ENCODE data around the gene ERF. TPM values are rescaled to one million over a fixed set of nuclear protein-coding genes. Genes with fewer than 3 reads are reported as not detected.
A peak's percentile ranks its signal among the peaks of the same experiment; 100 is the strongest.

The ERF gene
- total and polyA plus RNA-seq, 2 donors (not counting 1 experiment from before 2014, with no cell fraction given), result 48.6 to 51.5 TPM

DNA sequence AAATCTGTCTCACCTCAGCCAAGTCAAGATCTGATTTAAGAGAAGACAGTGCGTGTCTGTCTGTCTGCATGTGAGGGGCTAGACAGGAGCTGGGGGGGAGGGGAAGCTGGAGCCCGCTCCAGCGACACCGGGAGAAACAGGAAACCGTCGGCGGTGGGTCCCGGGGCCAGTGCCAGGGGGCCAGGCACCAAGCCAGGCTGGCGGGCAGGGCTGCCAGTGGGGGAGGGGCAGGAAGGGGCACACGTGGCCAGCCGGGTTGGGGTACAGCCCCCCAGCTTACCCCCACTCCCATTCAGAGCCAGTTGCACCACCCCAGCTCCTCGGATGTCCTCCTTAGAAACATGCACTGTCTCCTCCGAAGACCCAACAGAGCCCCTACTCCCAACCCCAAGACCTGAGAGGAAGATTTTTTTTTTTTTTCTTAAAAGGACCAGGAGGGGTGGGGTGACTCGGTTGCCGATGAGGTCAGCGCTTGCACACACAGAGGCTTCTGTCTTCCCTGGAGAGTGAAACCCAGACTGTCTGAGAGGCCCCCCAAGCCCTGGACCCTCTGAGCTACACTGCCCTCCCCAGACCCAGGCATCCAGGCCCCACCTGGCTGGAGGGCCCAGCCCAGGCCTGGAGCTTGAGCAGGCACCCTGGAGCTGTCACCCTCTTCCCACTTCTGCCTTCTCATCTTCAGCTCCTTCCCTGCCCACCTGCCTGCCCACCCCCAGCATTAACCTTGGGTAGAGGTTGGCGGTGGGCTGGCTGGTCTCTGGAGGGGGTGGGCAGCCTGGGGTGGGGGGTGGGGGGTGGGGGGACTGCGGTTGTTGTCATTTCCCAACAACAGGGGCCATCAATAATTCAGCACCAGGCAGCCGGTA is 4.0 kb downstream of the ERF start:
- Mint-ChIP-seq H3K4me1 (peaks cover 29% of the 10 kb centered on the region), H3K27me3 (no peaks in the 10 kb centered on the region), H3K9me3 (ENCODE audit: insufficient read depth) (no peaks in the 10 kb centered on the region), H3K4me3 (no peak overlapping the region), H3K27ac (peak overlapping the region; percentile 50)
- Histone ChIP-seq H3K9me3 (ENCODE audit: control extremely low read depth in 1 of 3, control insufficient read depth in 2 of 3, insufficient read depth in 1 of 3, low read length in 2 of 3) (peaks cover 0 to 4% (median 0%) of the 10 kb centered on the region in 3 donors), H3K36me3 (replicated peaks in 1 of 2; ENCODE audit: control extremely low read depth in 1 of 2, control insufficient read depth in 1 of 2, extremely low read depth in 1 of 2, insufficient read depth in 2 of 2, low read length in 1 of 2) (peaks cover 2 to 15% of the 10 kb centered on the region in 2 experiments), H3K27me3 (replicated peaks in 1 of 4; ENCODE audit: control extremely low read depth in 1 of 4, control insufficient read depth in 3 of 4, insufficient read depth in 4 of 4, low read length in 3 of 4) (no peaks in the 10 kb centered on the region), H2AFZ (ENCODE audit: insufficient read depth, low read depth, low read length, poor library complexity, severe bottlenecking) (no peak overlapping the region), H3K27ac (ENCODE audit: low read length in 2 of 2) (peak overlapping the region; percentile 5 to 41), H3K9ac (ENCODE audit: low read length) (no peak overlapping the region), H3K4me1 (ENCODE audit: control insufficient read depth in 2 of 2, insufficient read depth in 2 of 2, low read length in 2 of 2) (peaks cover 22 to 39% of the 10 kb centered on the region in 2 donors), H3K79me2 (ENCODE audit: control insufficient read depth, insufficient read depth, low read length) (peaks cover 30% of the 10 kb centered on the region), H3K4me3 (ENCODE audit: control extremely low read depth in 1 of 5, extremely low read depth in 1 of 5, insufficient read depth in 1 of 5, low read depth in 2 of 5, low read length in 4 of 5) (no peak overlapping the region), H3K4me2 (replicated peaks; ENCODE audit: low read depth, low read length, poor library complexity, severe bottlenecking) (peak overlapping the region; percentile 17), H4K20me1 (ENCODE audit: control insufficient read depth, insufficient read depth, low read length, poor library complexity, severe bottlenecking) (peaks cover 26% of the 10 kb centered on the region)
- POLR2A ChIA-PET, result interaction anchor here (0.6 to 1.9 kb wide), 6 partner anchors 8 to 1452 kb away, joined by 3 to 9 read pairs (median 3); partner anchors contain the start of genes EGLN2 and GSK3A
- intact Hi-C loops (cut with micrococcal nuclease), result no loop called here
- no peak for ATAC-seq (ENCODE audit: low read depth)
- CTCF ChIA-PET, result interaction anchor here (0.9 to 2.3 kb wide), 7 partner anchors 8 to 131 kb away, joined by 3 to 14 read pairs (median 3); partner anchors contain the start of genes GSK3A and POU2F2
- DNase-seq, result peak; percentile 38
- TF ChIP-seq, protein P1, sequence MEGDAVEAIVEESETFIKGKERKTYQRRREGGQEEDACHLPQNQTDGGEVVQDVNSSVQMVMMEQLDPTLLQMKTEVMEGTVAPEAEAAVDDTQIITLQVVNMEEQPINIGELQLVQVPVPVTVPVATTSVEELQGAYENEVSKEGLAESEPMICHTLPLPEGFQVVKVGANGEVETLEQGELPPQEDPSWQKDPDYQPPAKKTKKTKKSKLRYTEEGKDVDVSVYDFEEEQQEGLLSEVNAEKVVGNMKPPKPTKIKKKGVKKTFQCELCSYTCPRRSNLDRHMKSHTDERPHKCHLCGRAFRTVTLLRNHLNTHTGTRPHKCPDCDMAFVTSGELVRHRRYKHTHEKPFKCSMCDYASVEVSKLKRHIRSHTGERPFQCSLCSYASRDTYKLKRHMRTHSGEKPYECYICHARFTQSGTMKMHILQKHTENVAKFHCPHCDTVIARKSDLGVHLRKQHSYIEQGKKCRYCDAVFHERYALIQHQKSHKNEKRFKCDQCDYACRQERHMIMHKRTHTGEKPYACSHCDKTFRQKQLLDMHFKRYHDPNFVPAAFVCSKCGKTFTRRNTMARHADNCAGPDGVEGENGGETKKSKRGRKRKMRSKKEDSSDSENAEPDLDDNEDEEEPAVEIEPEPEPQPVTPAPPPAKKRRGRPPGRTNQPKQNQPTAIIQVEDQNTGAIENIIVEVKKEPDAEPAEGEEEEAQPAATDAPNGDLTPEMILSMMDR (IDR thresholded peaks at IDR 0.05), result no peak
- no peak for TF ChIP-seq EZH2 (IDR thresholded peaks at IDR 0.05; ENCODE audit: borderline replicate concordance, insufficient read depth, low read depth, low read length, poor library complexity, severe bottlenecking)
- WGBS (ENCODE audit: insufficient coverage), result 35% methylated on average over 5 of the region's 19 CpGs

All from B cell (primary cell).